GM23338 (cell line): ENCODE results near the gene ADH1C.

Source experiments
- CTCF ChIP-seq, 2 experiments: fragments of 200-600 bp in 1 of 2; sonication (generic) in 1 of 2; conservative IDR thresholded peaks; 2 replicates each; pipeline versions ENCODE4 v1.5.1 to v1.6.1; 2016 to 2017; ENCODE audit warnings: antibody characterized with exemption in 2 of 2, low read depth in 2 of 2, mild to moderate bottlenecking in 2 of 2, moderate library complexity in 1 of 2
- ETS1 ChIP-seq: IDR thresholded peaks from 2 replicates; pipeline ENCODE4 v1.6.1; 2016; ENCODE audit warnings: antibody characterized with exemption
- EZH2 ChIP-seq: fragments of 200-600 bp; sonication (generic); IDR thresholded peaks from one replicate; pipeline ENCODE4 v1.8.0; 2017; ENCODE audit warnings: antibody characterized with exemption, mild to moderate bottlenecking, low read depth; ENCODE audit not compliant: unreplicated experiment
- POLR2AphosphoS5 ChIP-seq: IDR thresholded peaks from 2 replicates; pipeline ENCODE4 v1.6.1; 2016; ENCODE audit warnings: antibody characterized with exemption, low read depth
- REST ChIP-seq: IDR thresholded peaks from one replicate; pipeline ENCODE4 v1.6.1; 2018; ENCODE audit warnings: antibody characterized with exemption; ENCODE audit not compliant: unreplicated experiment
- ZNF114 ChIP-seq: fragments of 250-450 bp; sonication (Bioruptor Pico); IDR thresholded peaks from 2 replicates; pipeline ENCODE4 v1.5.0; 2020; ENCODE audit warnings: mild to moderate bottlenecking, moderate library complexity

- TF ChIP-seq CTCF (conservative IDR thresholded peaks at IDR 0.05; ENCODE audit: low read depth in 2 of 2): no peak
- TF ChIP-seq ZNF114 (CRISPR knock-in tag): no peak
- no peak for TF ChIP-seq ETS1
- no peak for TF ChIP-seq POLR2AphosphoS5
- no peak for TF ChIP-seq EZH2
- TF ChIP-seq REST: no peak
Measured at GRCh38 chr4:99361268-99361898, 8.8 kb upstream of the ADH1C start.
